Left lung (tissue), 10 donors: Measurements from ENCODE around the gene PCDHGA5. TPM values are rescaled to one million over a fixed set of nuclear protein-coding genes. Genes with fewer than 3 reads are reported as not detected.
A peak's percentile ranks its signal among the peaks of the same experiment; 100 is the strongest.

Source experiments
- ATAC-seq: fragments of 200-7000 bp; cut with Tn5 transposase; one replicate; pipeline ENCODE4 v1.9.1; 2020; ENCODE audit warnings: moderate library complexity
- DNase-seq, 4 donors: peaks; one replicate each; pipeline ENCODE4 v3.0.0-alpha.2; 2013 to 2020
- H3K27ac ChIP-seq, 2 donors: fragments of 200-600 bp; sonication (generic) in 1 of 2; one replicate each; pipeline versions ENCODE4 v1.5.0 to v1.8.0; 2020 to 2021
- H3K27me3 ChIP-seq, 2 donors: fragments of 200-600 bp; sonication (generic) in 1 of 2; one replicate each; pipeline versions ENCODE4 v1.5.0 to v1.8.0; 2020 to 2021
- H3K36me3 ChIP-seq, 2 donors: fragments of 200-600 bp; sonication (generic) in 1 of 2; one replicate each; pipeline versions ENCODE4 v1.5.0 to v1.8.0; 2020 to 2021
- H3K4me1 ChIP-seq, 2 donors: fragments of 200-600 bp; one replicate each; pipeline ENCODE4 v1.8.0; 2021
- H3K4me3 ChIP-seq, 2 donors: fragments of 200-600 bp; sonication (generic) in 1 of 2; one replicate each; pipeline versions ENCODE4 v1.5.0 to v1.8.0; 2020 to 2021; ENCODE audit warnings: mild to moderate bottlenecking in 1 of 2
- H3K9me3 ChIP-seq, 2 donors: fragments of 200-600 bp; sonication (generic) in 1 of 2; one replicate each; pipeline versions ENCODE4 v1.5.0 to v1.8.0; 2020 to 2021
- intact Hi-C, 2 donors: fragments of 100-400 bp; cut with DNase I; formaldehyde crosslinking; loops; one replicate each; pipeline versions ENCODE4 v1.11.2 to v1.14.2; 2022
- polyA plus RNA-seq, 6 donors: library from polyadenylated mRNA; unstranded; fragments of 120-200 nt; gene quantifications; one replicate each; pipeline ENCODE4 v1.2.1, GENCODE V29; 2013; ENCODE audit not compliant: insufficient read length in 6 of 6
- total RNA-seq, 2 donors: library from RNA; stranded (reverse); fragmentation: NEBNext Ultra II Directional; extraction: Animal tissue kit (Norgen Biotek cat#: 25700); gene quantifications; one replicate each; pipeline ENCODE4 v1.2.1, GENCODE V29; 2021
- TF ChIP-seq, protein P1 (sequence below), 2 donors: fragments of 200-600 bp; sonication (generic) in 1 of 2; IDR thresholded peaks; one replicate each; pipeline versions ENCODE4 v1.5.0 to v1.8.0; 2021; ENCODE audit warnings: antibody characterized with exemption in 2 of 2
- donor health status: DM: no; HTN: yes; CAD: no.
- donor health status: DM: no; HTN: no; CAD: no.

PCDHGA5 gene
- total and polyA plus RNA-seq, 8 donors = 1.3 to 5.0 (median 3.7) TPM

DNA sequence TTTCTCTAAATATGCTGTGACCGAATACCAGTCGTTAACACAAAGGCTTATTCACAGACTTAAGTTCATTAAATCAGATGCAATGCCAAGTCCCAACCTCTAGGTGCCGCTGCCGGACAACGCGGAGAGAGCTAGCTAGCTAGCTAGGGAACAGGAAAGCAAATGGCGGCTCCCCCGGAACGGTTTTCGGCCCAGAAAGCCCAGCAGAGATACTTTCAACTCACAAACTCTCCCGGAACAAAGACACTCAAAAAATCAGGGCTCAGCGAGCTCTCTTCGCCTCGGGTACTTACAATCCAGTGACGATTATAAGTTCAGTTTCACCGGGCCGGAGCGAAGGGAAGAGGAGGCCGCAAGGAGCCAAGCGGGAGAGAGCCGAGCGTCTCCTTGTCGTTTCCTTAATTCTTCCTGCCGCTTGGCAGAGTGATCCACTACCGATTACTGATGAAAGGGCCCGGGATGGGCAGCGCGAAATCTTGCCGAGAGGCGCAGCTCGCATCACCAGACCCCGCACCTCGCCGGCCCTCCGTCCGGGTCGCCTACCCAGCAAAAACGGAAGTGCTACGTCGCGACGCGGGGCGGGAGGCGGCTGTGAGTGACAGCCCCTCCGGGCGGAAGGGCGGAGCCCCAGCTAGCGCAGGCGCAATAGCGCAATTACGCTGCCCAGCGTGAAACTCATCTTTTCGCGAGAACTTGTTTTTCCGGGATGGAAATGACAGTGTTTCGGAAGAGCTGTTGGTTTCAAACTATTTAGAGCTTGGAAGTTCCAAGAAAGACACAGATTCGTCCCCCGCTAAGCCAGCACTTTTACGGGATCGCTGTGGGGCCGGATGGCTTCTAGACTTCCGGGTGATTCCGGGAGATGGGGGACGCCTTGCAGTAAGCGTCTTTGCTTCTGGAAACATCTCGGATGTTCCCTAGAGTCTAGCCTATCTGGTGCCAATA is 43.5 kb upstream of the PCDHGA5 start, which contains the start of gene TAF7:
TSS of gene TAF7 (minus strand) at position 560 of the 945 bp plus-strand sequence. CDS start 740 bp downstream, outside the sequence.
- Histone ChIP-seq H3K27me3 (no peaks in the 10 kb centered on the region), H3K9me3 (peaks cover 6 to 89% of the 10 kb centered on the region in 2 donors)
- intact Hi-C loops = no loop called here

GRCh38 chr5:141322261-141322660 is 41.7 kb upstream of the PCDHGA5 start:
- TF ChIP-seq, protein P1, sequence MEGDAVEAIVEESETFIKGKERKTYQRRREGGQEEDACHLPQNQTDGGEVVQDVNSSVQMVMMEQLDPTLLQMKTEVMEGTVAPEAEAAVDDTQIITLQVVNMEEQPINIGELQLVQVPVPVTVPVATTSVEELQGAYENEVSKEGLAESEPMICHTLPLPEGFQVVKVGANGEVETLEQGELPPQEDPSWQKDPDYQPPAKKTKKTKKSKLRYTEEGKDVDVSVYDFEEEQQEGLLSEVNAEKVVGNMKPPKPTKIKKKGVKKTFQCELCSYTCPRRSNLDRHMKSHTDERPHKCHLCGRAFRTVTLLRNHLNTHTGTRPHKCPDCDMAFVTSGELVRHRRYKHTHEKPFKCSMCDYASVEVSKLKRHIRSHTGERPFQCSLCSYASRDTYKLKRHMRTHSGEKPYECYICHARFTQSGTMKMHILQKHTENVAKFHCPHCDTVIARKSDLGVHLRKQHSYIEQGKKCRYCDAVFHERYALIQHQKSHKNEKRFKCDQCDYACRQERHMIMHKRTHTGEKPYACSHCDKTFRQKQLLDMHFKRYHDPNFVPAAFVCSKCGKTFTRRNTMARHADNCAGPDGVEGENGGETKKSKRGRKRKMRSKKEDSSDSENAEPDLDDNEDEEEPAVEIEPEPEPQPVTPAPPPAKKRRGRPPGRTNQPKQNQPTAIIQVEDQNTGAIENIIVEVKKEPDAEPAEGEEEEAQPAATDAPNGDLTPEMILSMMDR (IDR thresholded peaks at IDR 0.05) = no peak
- Histone ChIP-seq H3K27me3 (peaks cover 0 to 9% of the 10 kb centered on the region in 2 donors), H3K9me3 (peaks cover 6 to 83% of the 10 kb centered on the region in 2 donors), H3K4me3 (no peak overlapping the region), H3K4me1 (peaks cover 0 to 12% of the 10 kb centered on the region in 2 donors), H3K27ac (no peak overlapping the region), H3K36me3 (peaks cover 0 to 27% of the 10 kb centered on the region in 2 donors)
- no peak for ATAC-seq
- DNase-seq = no peak
- intact Hi-C loops = no loop called here

More for the DNA sequence above, 43.5 kb upstream of the PCDHGA5 start, which contains the start of gene TAF7:
- H3K4me3 ChIP-seq = peak within 1 kb of the TSS; percentile 51 to 74
- DNase-seq (peak; percentile 93 to 97 (median 96)), ATAC-seq (peak; percentile 99)
- peak within 1 kb of the TSS; percentile 91 to 98 for H3K27ac ChIP-seq
- TF ChIP-seq, protein P1 (IDR thresholded peaks at IDR 0.05) = peak; percentile 58 to 70
- H3K4me1 ChIP-seq = peaks cover 0 to 12% of the 10 kb centered on the region in 2 donors
- H3K36me3 ChIP-seq = peaks cover 0 to 44% of the 10 kb centered on the region in 2 donors

DNA sequence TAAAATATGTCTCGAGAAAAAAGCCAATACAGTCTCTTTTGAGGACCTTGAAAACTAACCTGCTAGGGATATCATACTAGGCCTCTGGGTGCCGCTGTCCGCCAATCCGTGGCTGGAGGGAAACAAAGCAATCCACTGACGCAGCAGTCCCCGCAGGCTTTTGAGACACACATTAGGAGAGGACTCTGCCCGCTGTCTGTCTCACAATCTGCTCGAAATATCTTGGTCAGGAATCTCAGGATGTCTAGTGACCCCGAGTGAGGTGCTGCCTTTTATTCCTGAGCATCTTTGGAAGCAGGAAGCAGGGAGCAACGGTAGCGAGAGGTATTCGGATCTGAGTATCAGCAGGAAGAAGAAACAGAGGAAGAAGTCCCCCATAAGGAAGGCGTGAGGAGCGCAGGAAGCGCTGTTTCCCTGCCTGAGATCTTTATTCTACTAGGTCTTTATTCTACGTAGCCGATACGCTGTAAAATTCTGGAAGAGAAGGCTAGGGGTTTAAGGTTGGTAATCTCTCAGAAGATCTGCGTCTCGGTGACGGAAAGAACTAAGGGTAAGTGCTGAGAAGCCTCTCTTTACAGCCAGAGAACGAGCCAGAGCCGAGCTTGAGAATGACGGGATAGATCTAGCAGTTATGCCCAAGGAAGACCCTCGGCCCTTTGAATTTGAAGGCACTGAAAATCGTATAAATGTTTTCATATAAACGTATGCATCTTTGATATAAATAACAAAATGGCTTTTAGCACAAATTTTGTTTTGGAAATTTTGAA is 37.7 kb upstream of the PCDHGA5 start:
- TF ChIP-seq, protein P1 (IDR thresholded peaks at IDR 0.05) = peak; percentile 24 to 38
- Histone ChIP-seq H3K27me3 (peaks cover 3 to 39% of the 10 kb centered on the region in 2 donors), H3K36me3 (no peaks in the 10 kb centered on the region), H3K4me1 (no peaks in the 10 kb centered on the region), H3K9me3 (peaks cover 0 to 82% of the 10 kb centered on the region in 2 donors), H3K27ac (no peak overlapping the region), H3K4me3 (peak overlapping the region in 1 of 2 donors; percentile 22)
- DNase-seq (peak in 3 of 4 donors; percentile 25 to 44 (median 43)), ATAC-seq (peak; percentile 86)
- intact Hi-C loops = no loop called here

DNA sequence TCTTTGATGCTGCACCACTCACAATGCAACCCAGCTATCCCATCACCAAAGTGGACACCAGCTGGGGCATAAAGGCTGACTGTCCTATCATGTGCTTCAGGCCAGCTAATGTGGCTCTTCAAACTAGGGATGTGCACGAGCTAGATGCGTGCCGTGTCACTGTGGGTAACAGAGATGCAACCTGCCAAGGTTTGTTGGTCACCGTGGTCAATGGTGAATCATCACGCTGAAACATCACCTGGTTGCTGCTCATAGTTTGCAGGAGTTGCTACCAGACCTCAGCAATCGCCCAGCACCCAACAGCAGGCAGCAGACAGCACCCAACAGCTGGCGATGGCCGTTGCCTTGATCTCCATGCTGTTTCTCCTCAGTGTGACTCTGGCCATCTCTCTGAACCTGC is 35.7 kb upstream of the PCDHGA5 start:
- ATAC-seq (no peak), DNase-seq (no peak)
- Histone ChIP-seq H3K9me3 (peaks cover 0 to 82% of the 10 kb centered on the region in 2 donors), H3K4me1 (no peaks in the 10 kb centered on the region), H3K27me3 (peaks cover 8 to 58% of the 10 kb centered on the region in 2 donors), H3K36me3 (no peaks in the 10 kb centered on the region), H3K4me3 (no peak overlapping the region), H3K27ac (no peak overlapping the region)
- TF ChIP-seq, protein P1 (IDR thresholded peaks at IDR 0.05) = no peak
- intact Hi-C loops = no loop called here
